HEK293 (cell line): ENCODE results near the gene RBM10.

ENCODE experiments used
- CTCF ChIA-PET: fragments of 350-600 bp; formaldehyde crosslinking; extraction: SDS; loops from one replicate; lab custom pipeline; 2021; ENCODE audit warnings: antibody characterized with exemption; lab: Yijun Ruan, JAX
- POLR2A ChIA-PET: fragments of 300-600 bp; formaldehyde crosslinking; extraction: SDS; loops from one replicate; lab custom pipeline; 2020; ENCODE audit warnings: antibody characterized with exemption, inconsistent platforms; lab: Yijun Ruan, JAX
- H3K27ac ChIP-seq: fragments of 200-500 bp; sonication (Bioruptor generic); 2 replicates; pipeline ENCODE4 v1.5.1; 2014; ENCODE audit warnings: low read depth, low read length, control low read depth, inconsistent platforms; ENCODE audit errors: extremely low read depth
- H3K36me3 ChIP-seq, 2 experiments: fragments of 200-500 bp in 1 of 2; sonication (Bioruptor generic) in 1 of 2; 1 replicate in 1 of 2; 2 replicates in 1 of 2; pipeline ENCODE4 v1.5.1; 2014 to 2017; ENCODE audit warnings: inconsistent platforms in 2 of 2, low read length in 2 of 2; ENCODE audit not compliant: control insufficient read depth in 2 of 2, insufficient read depth in 1 of 2
- H3K4me1 ChIP-seq: fragments of 200-500 bp; sonication (Bioruptor generic); 2 replicates; pipeline ENCODE4 v1.5.1; 2014; ENCODE audit warnings: mild to moderate bottlenecking, low read length, inconsistent platforms; ENCODE audit not compliant: control insufficient read depth, insufficient read depth
- H3K4me3 ChIP-seq: 2 replicates; pipeline ENCODE4 v1.5.1; 2011; ENCODE audit warnings: low read depth, mild to moderate bottlenecking, control low read depth, low read length, moderate library complexity
- H3K9me3 ChIP-seq: fragments of 200-500 bp; sonication (Bioruptor generic); 2 replicates; pipeline ENCODE4 v1.5.1; 2014; ENCODE audit warnings: low read depth, low read length, inconsistent platforms; ENCODE audit not compliant: control insufficient read depth, insufficient read depth
- KLF1 ChIP-seq: fragments of 450-650 bp; formaldehyde crosslinking; IDR thresholded peaks from 2 replicates; pipeline ENCODE4 v1.5.1; 2016; ENCODE audit warnings: missing biosample characterization, missing genetic modification characterization
- PRDM1 ChIP-seq: fragments of 450-650 bp; formaldehyde crosslinking; IDR thresholded peaks from 2 replicates; pipeline ENCODE4; 2016; ENCODE audit warnings: missing biosample characterization, missing genetic modification characterization
- REPIN1 ChIP-seq: fragments of 450-650 bp; formaldehyde crosslinking; IDR thresholded peaks from 2 replicates; pipeline ENCODE4 v1.5.1; 2017; ENCODE audit warnings: missing biosample characterization, missing genetic modification characterization, low read depth
- TRIM28 ChIP-seq: IDR thresholded peaks from 2 replicates; pipeline ENCODE4 v1.6.1; 2011; ENCODE audit warnings: low read length, control low read depth, borderline replicate concordance
- ZBTB7A ChIP-seq: fragments of 450-650 bp; formaldehyde crosslinking; IDR thresholded peaks from 2 replicates; pipeline ENCODE4 v1.5.1; 2016; ENCODE audit warnings: low read depth, missing biosample characterization, missing genetic modification characterization
- ZNF274 ChIP-seq, 2 experiments: fragments of 200-500 bp in 1 of 2; fragments of 450-650 bp in 1 of 2; sonication (Bioruptor generic) in 1 of 2; formaldehyde crosslinking in 1 of 2; IDR thresholded peaks; 2 replicates each; pipeline versions ENCODE4 v1.5.1 to v1.6.1; 2014 to 2016; ENCODE audit warnings: borderline replicate concordance in 1 of 2, inconsistent platforms in 1 of 2, low read length in 1 of 2, missing biosample characterization in 1 of 2, missing genetic modification characterization in 1 of 2
- ZNF423 ChIP-seq: fragments of 450-650 bp; formaldehyde crosslinking; IDR thresholded peaks from 2 replicates; pipeline ENCODE4 v1.5.1; 2016; ENCODE audit warnings: missing biosample characterization, missing genetic modification characterization
- ZNF555 ChIP-seq: fragments of 450-650 bp; formaldehyde crosslinking; conservative IDR thresholded peaks from 2 replicates; pipeline ENCODE4 v1.5.1; 2017; ENCODE audit warnings: missing biosample characterization, mild to moderate bottlenecking, missing genetic modification characterization, inconsistent platforms
- ZNF664 ChIP-seq: fragments of 450-650 bp; formaldehyde crosslinking; IDR thresholded peaks from 2 replicates; pipeline ENCODE4 v1.5.1; 2016; ENCODE audit warnings: missing biosample characterization, missing genetic modification characterization
- ZSCAN16 ChIP-seq: fragments of 450-650 bp; formaldehyde crosslinking; IDR thresholded peaks from 2 replicates; pipeline ENCODE4 v1.5.1; 2016; ENCODE audit warnings: missing biosample characterization, missing genetic modification characterization
- TF ChIP-seq, protein P1 (sequence below): fragments of 450-650 bp; formaldehyde crosslinking; IDR thresholded peaks from 2 replicates; pipeline ENCODE4 v1.5.1; 2016; ENCODE audit warnings: missing biosample characterization, missing genetic modification characterization, borderline replicate concordance
- TF ChIP-seq, protein P2 (sequence below): fragments of 450-650 bp; formaldehyde crosslinking; IDR thresholded peaks from 2 replicates; pipeline ENCODE4 v1.5.1; 2016; ENCODE audit warnings: missing biosample characterization, missing genetic modification characterization
- TF ChIP-seq, protein P3 (sequence below): fragments of 450-650 bp; formaldehyde crosslinking; IDR thresholded peaks from 2 replicates; pipeline ENCODE4 v1.5.1; 2016; ENCODE audit warnings: missing biosample characterization, missing genetic modification characterization

The RBM10 gene

DNA sequence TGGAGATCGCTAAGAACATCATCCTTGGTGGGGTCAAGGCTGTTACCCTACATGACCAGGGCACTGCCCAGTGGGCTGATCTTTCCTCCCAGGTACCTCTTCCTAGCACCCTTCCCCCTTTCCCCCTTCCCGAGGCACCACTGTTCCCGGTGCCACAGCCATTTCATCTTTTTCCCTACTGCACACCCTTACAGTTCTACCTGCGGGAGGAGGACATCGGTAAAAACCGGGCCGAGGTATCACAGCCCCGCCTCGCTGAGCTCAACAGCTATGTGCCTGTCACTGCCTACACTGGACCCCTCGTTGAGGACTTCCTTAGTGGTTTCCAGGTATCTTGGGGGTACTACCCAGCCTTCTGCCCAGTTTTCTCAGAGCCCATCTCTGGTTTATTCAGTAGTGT is 54.3 kb downstream of the RBM10 start:
- TF ChIP-seq TRIM28 (no peak), PRDM1 (tag by site-specific recombination) (no peak), ZNF555 (tag by site-specific recombination) (no peak), REPIN1 (tag by site-specific recombination) (no peak), ZBTB7A (tag by site-specific recombination) (no peak), ZNF664 (tag by site-specific recombination) (no peak), ZSCAN16 (tag by site-specific recombination) (no peak), ZNF274 (IDR thresholded peaks at IDR 0.05; ENCODE audit: low read length) (no peak), ZNF274 (tag by site-specific recombination; IDR thresholded peaks at IDR 0.05; ENCODE audit: borderline replicate concordance) (no peak)
- TF ChIP-seq, protein P1, sequence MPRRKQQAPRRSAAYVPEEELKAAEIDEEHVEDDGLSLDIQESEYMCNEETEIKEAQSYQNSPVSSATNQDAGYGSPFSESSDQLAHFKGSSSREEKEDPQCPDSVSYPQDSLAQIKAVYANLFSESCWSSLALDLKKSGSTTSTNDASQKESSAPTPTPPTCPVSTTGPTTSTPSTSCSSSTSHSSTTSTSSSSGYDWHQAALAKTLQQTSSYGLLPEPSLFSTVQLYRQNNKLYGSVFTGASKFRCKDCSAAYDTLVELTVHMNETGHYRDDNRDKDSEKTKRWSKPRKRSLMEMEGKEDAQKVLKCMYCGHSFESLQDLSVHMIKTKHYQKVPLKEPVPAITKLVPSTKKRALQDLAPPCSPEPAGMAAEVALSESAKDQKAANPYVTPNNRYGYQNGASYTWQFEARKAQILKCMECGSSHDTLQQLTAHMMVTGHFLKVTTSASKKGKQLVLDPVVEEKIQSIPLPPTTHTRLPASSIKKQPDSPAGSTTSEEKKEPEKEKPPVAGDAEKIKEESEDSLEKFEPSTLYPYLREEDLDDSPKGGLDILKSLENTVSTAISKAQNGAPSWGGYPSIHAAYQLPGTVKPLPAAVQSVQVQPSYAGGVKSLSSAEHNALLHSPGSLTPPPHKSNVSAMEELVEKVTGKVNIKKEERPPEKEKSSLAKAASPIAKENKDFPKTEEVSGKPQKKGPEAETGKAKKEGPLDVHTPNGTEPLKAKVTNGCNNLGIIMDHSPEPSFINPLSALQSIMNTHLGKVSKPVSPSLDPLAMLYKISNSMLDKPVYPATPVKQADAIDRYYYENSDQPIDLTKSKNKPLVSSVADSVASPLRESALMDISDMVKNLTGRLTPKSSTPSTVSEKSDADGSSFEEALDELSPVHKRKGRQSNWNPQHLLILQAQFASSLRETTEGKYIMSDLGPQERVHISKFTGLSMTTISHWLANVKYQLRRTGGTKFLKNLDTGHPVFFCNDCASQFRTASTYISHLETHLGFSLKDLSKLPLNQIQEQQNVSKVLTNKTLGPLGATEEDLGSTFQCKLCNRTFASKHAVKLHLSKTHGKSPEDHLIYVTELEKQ (tag by site-specific recombination), result no peak
- TF ChIP-seq, protein P2, sequence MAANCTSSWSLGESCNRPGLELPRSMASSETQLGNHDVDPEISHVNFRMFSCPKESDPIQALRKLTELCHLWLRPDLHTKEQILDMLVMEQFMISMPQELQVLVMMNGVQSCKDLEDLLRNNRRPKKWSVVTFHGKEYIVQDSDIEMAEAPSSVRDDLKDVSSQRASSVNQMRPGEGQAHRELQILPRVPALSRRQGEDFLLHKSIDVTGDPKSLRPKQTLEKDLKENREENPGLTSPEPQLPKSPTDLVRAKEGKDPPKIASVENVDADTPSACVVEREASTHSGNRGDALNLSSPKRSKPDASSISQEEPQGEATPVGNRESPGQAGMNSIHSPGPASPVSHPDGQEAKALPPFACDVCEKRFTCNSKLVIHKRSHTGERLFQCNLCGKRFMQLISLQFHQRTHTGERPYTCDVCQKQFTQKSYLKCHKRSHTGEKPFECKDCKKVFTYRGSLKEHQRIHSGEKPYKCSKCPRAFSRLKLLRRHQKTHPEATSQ (tag by site-specific recombination), result no peak
- TF ChIP-seq, protein P3, sequence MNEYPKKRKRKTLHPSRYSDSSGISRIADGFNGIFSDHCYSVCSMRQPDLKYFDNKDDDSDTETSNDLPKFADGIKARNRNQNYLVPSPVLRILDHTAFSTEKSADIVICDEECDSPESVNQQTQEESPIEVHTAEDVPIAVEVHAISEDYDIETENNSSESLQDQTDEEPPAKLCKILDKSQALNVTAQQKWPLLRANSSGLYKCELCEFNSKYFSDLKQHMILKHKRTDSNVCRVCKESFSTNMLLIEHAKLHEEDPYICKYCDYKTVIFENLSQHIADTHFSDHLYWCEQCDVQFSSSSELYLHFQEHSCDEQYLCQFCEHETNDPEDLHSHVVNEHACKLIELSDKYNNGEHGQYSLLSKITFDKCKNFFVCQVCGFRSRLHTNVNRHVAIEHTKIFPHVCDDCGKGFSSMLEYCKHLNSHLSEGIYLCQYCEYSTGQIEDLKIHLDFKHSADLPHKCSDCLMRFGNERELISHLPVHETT (tag by site-specific recombination), result no peak
- Histone ChIP-seq H3K36me3 (peaks cover 47 to 93% of the 10 kb centered on the region in 2 experiments), H3K27ac (no peak overlapping the region), H3K4me3 (no peak overlapping the region), H3K4me1 (peaks cover 10% of the 10 kb centered on the region; the same call in 1 of the 2 replicates), H3K9me3 (no peaks in the 10 kb centered on the region)
- CTCF ChIA-PET, result no interaction called here
- POLR2A ChIA-PET, result interaction anchor here (0.6 to 1.4 kb wide), 2 partner anchors 19 to 39 kb away, joined by 3 to 6 read pairs; partner anchors contain the start of gene CDK16

DNA sequence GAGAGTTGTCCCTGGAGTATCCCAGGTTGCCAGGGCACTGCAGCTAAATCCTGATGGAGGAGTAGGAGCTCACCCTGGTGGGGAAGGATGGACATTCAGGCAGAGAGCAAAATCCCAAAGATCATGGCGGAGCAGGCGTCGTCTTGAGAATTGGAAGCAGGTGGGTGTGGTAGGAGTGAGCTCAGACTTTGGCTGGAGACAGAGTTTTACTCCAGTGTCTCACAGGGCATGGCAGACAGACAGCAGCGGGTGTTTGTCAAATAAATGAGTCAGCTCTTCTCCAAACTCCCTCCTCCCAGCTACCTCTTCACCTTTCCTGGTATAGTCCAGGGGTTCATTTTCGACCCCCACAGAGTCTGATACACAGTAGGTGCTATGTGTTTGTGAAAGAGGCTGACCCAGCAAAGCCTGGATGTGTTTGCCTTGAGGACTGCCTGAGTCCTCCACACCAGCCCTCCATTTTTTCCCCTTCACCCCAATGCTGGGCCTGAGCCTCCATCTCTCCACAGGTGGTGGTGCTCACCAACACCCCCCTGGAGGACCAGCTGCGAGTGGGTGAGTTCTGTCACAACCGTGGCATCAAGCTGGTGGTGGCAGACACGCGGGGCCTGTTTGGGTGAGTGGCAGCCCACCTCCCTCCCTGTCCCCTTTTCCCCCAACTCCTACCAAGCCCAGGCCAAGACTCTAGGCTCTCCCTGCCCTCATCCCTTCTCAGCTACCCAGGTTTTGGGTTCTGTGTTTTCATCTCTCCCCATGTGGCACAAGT is 55.5 kb downstream of the RBM10 start:
- no peaks in the 10 kb centered on the region for H3K9me3 ChIP-seq
- no peak overlapping the region for H3K27ac ChIP-seq
- POLR2A ChIA-PET, result interaction anchor here (0.9 to 1.5 kb wide), 3 partner anchors 10 to 18 kb away, joined by 5 to 10 read pairs (median 7); partner anchors contain the start of gene CDK16
- H3K4me3 ChIP-seq, result no peak overlapping the region
- CTCF ChIA-PET, result interaction anchor here (1.5 kb wide), 1 partner anchor 184 kb away, joined by 4 read pairs; no protein-coding TSS in a partner anchor
- peaks cover 54 to 100% of the 10 kb centered on the region in 2 experiments for H3K36me3 ChIP-seq
- 0 out of 2 replicates have a peak, but pooled peaks cover 4% of the 10 kb centered on the region for H3K4me1 ChIP-seq
- no peak for TF ChIP-seq ZNF423 (tag by site-specific recombination)
- TF ChIP-seq KLF1, result peak; percentile 49
